Naive B cell (primary cell): ENCODE data around the gene LRMDA. TPM values are rescaled to one million over a fixed set of nuclear protein-coding genes. Genes with fewer than 3 reads are reported as not detected.

Experiments used
- ATAC-seq, 2 donors: fragments of 150-1000 bp; cut with Tn5 transposase; 2 replicates each; pipeline ENCODE4 v1.10.0; 2021; ENCODE audit warnings: low read depth in 2 of 2, mild to moderate bottlenecking in 2 of 2, moderate library complexity in 2 of 2
- DNase-seq: peaks from one replicate; pipeline ENCODE4 v3.0.0; 2022
- H3K27ac Mint-ChIP-seq, 6 donors: one replicate each; pipeline ENCODE4 v1.8.0; 2020 to 2022; ENCODE audit warnings: mild to moderate bottlenecking in 6 of 6, mixed read lengths in 6 of 6, moderate library complexity in 5 of 6, inconsistent platforms in 2 of 6
- H3K27me3 Mint-ChIP-seq, 3 donors: one replicate each; pipeline ENCODE4 v1.8.0; 2021 to 2022; ENCODE audit warnings: mixed read lengths in 3 of 3, mild to moderate bottlenecking in 1 of 3
- H3K36me3 Mint-ChIP-seq, 2 donors: one replicate each; pipeline ENCODE4 v1.8.0; 2020 to 2022; ENCODE audit warnings: mixed read lengths in 2 of 2, inconsistent platforms in 1 of 2, mild to moderate bottlenecking in 1 of 2
- H3K4me1 Mint-ChIP-seq, 3 donors: one replicate each; pipeline ENCODE4 v1.8.0; 2020 to 2022; ENCODE audit warnings: mixed read lengths in 3 of 3, inconsistent platforms in 1 of 3, mild to moderate bottlenecking in 1 of 3, moderate library complexity in 1 of 3
- H3K4me3 Mint-ChIP-seq, 8 donors: one replicate each; pipeline ENCODE4 v1.8.0; 2020 to 2022; ENCODE audit warnings: mild to moderate bottlenecking in 8 of 8, mixed read lengths in 8 of 8, moderate library complexity in 8 of 8, inconsistent platforms in 2 of 8
- H3K9me3 Mint-ChIP-seq, 7 donors: one replicate each; pipeline ENCODE4 v1.8.0; 2020 to 2022; ENCODE audit warnings: mixed read lengths in 7 of 7, mild to moderate bottlenecking in 5 of 7, inconsistent platforms in 2 of 7, moderate library complexity in 1 of 7
- polyA plus RNA-seq, 6 donors: library from polyadenylated mRNA; unstranded; fragments of 300-500 nt; fragmentation: Illumina TruSeq; gene quantifications; one replicate each; pipeline ENCODE4 v1.2.3, GENCODE V29; 2021; ENCODE audit warnings: low read depth in 6 of 6

Gene LRMDA
- polyA plus RNA-seq, 6 donors from 2014 or later = 2.1 TPM; not detected in 5

DNA sequence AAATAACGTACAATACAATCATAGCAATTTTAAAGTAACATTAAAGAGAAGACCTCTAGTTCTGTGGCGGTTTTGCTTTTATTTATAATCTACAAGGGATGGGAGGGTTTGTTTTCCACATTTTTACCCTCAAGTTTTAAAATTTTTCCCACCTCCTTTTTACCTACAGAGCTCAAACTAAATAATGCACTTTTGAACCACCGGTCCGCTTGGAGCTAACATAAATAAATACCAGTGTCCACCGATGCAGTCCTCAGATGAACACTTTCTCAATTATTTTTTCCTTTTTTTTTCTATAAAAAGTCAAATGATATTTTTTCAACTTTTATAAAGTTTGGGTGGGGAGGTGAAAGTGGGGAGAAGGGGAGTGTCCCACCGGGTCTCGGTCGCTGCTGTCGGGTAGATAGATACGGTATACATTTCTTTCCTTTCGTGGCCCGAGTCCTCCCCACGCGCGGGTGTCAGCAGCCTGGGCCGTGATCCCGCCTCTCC, 33.2 kb upstream of the LRMDA start:
- DNase-seq (no peak), ATAC-seq (no peak)
- H3K9me3 Mint-ChIP-seq = peaks cover 0 to 4% (median 0%) of the 10 kb centered on the region in 7 donors
- peaks cover 4 to 19% of the 10 kb centered on the region in 2 donors for H3K36me3 Mint-ChIP-seq
- peaks cover 43 to 65% (median 53%) of the 10 kb centered on the region in 3 donors for H3K27me3 Mint-ChIP-seq
- peaks cover 20 to 34% (median 30%) of the 10 kb centered on the region in 3 donors for H3K4me1 Mint-ChIP-seq
- H3K27ac Mint-ChIP-seq = no peak overlapping the region
- H3K4me3 Mint-ChIP-seq = peak overlapping the region in 4 of 8 donors; percentile 22 to 36 (median 32)

DNA sequence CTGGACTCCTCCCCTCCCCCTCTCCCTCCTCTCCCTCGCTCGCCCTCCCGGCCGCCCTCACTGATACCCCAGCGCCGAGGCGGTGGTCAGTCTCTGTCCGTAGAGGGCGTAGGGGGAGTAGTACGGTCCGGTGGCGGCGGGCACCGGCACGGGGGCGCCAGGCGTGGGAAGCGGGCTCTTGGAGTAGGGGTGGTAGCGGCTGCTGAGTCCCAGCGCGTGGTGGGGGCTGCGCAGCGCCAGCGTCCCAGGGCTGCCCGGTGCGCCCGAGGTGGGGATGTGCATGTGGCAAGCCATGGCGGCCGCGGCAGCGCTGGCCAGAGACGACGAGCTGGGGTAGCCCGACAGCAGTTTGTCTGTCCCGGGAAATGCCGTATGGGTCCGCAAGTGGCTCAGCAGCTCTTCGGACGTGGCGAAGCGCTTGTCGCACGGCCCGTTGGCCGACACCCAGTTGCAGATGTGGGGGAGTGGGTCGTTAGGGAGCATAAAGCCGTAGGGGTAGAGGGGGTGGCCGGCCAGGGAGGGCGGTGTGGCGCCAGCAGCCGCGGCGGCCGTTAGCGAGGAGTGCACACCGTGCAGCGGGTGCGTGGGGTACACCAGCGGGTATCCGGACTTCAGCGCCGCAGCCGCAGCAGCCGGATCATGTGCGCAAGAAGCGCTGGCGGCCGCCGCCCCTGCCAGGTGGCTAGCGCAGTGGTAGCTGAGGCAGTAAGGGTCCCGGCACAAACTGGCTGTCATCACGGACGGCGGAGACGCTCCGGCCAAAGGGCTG, 32.5 kb upstream of the LRMDA start:
- H3K36me3 Mint-ChIP-seq = peaks cover 4 to 22% of the 10 kb centered on the region in 2 donors
- H3K27ac Mint-ChIP-seq = no peak overlapping the region
- peaks cover 24 to 37% (median 36%) of the 10 kb centered on the region in 3 donors for H3K4me1 Mint-ChIP-seq
- peaks cover 43 to 66% (median 53%) of the 10 kb centered on the region in 3 donors for H3K27me3 Mint-ChIP-seq
- DNase-seq (no peak), ATAC-seq (no peak)
- peaks cover 0 to 4% (median 0%) of the 10 kb centered on the region in 7 donors for H3K9me3 Mint-ChIP-seq
- H3K4me3 Mint-ChIP-seq = peak overlapping the region in 3 of 8 donors; percentile 15 to 43 (median 23)

DNA sequence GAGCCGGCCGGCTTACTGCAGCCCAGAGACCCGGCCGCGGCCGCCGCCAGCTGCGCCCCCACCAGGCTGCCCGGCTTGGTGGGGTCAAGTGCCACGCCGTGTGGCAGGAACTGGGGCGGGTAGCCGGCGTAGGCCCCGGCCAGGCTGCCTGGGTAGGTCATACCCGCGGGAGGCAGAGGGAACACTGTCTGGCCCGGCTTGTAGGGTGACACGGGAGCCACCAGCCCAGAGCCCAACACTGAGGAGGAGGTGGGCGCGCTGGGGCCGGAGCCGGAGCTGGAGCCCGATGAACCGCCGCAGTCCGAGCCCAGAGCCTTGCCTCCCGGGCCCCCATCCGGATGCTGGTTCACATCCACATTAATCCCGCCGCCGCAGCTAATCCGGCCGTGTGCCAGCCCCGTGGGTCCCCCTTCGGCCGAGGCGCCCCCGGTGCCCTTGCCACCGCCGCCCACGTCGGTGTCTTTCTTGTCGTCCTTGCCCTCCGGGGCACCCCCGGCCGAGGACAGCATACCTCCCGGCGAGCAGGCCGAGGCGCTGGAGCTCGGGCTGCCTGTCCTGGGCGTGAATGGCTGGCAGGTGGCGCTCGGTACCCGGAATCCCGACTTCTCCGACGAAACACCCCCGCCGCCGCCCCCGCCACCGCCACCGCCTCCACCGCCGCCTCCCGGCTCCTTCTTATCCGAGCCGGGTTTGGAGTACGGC, 31.8 kb upstream of the LRMDA start:
- peaks cover 41 to 64% (median 51%) of the 10 kb centered on the region in 3 donors for H3K27me3 Mint-ChIP-seq
- peaks cover 26 to 40% (median 38%) of the 10 kb centered on the region in 3 donors for H3K4me1 Mint-ChIP-seq
- peak overlapping the region in 6 of 8 donors; percentile 29 to 89 (median 80) for H3K4me3 Mint-ChIP-seq
- DNase-seq = no peak
- ATAC-seq = peak in 1 of 2 donors; percentile 26
- peaks cover 4 to 25% of the 10 kb centered on the region in 2 donors for H3K36me3 Mint-ChIP-seq
- H3K27ac Mint-ChIP-seq = no peak overlapping the region
- peaks cover 0 to 4% (median 2%) of the 10 kb centered on the region in 7 donors for H3K9me3 Mint-ChIP-seq

DNA sequence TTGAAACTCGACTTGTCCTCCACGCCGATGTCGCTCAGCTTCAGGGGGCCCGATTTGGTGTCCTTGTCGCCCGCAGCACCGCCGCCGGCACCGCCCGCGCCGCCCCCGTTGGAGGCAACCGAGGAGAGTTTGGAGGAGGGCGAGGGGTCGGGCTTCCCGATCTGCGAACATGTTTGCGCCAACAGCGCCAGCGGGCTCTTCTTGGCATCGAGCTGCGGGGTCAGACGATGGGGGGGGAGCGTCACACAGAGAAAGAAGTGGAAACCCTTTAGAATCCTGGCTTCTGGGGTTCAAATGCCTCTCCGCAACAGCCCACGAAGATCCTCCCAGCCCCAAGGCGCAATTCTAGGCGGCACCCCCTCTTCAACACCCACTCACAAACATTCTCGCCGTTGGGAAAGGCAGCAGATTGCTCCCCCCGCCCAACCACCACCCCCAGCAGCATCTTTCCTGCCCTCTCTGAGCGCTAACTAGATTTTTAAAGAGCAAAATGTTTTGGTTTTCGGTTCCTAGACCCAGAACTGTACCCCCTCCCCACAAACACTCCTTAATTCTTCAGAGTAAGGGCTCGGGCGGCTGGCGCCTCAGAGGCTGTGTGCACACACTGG, 31.2 kb upstream of the LRMDA start:
- Mint-ChIP-seq H3K4me3 (peak overlapping the region; percentile 78 to 91 (median 87)), H3K9me3 (peaks cover 0 to 3% (median 0%) of the 10 kb centered on the region in 7 donors), H3K4me1 (peaks cover 20 to 33% (median 32%) of the 10 kb centered on the region in 3 donors), H3K27me3 (peaks cover 37 to 58% (median 45%) of the 10 kb centered on the region in 3 donors), H3K36me3 (peaks cover 0 to 19% of the 10 kb centered on the region in 2 donors), H3K27ac (peak overlapping the region in 2 of 6 donors; percentile 30 to 38)
- ATAC-seq = no peak
- DNase-seq = no peak

DNA sequence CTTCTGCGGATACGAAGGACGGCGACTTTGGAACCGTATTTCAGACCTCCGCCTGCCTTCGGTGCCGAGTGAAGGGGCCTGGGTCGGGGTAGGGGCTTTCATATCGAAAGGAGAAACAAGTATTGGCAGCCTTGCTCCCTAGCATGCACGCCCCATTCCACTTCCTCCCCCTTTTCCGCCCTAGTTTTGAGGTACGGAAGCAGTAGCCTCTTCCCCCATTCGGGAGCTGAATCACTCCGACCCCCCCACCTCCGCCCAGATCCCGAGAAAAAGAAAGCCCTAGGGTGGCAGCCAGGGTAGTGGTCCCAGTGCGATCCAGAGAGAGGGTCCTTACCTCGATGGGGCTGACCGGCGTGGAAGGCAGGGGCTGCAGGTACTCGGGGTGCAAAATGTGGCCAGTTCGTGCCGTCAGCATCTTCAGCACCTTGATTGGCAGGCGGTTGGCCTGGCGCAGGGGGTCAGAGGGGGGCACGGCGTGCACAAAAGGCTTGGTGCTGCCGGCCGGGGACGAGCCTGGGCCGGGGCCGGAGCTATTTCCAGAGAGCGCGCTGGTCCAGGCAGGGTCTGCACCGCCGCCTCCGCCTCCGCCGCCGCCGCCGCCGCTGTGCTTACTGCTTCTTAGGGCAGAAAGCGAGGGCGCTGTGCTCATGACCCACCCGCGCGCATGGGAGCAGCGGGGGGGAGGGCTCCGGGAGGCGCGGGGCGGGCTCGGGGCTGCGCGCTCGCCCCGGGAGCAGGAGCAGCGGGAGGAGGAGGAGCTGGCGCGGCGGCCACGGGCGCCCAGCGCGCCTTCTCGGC, 30.5 kb upstream of the LRMDA start:
- H3K9me3 Mint-ChIP-seq = peaks cover 2 to 6% (median 5%) of the 10 kb centered on the region in 7 donors
- DNase-seq = no peak
- peak overlapping the region; percentile 78 to 91 (median 87) for H3K4me3 Mint-ChIP-seq
- peak; percentile 12 to 16 for ATAC-seq
- H3K4me1 Mint-ChIP-seq = peaks cover 24 to 38% (median 32%) of the 10 kb centered on the region in 3 donors
- H3K27ac Mint-ChIP-seq = peak overlapping the region in 1 of 6 donors; percentile 51
- H3K27me3 Mint-ChIP-seq = peaks cover 42 to 65% (median 50%) of the 10 kb centered on the region in 3 donors
- peaks cover 4 to 24% of the 10 kb centered on the region in 2 donors for H3K36me3 Mint-ChIP-seq

DNA sequence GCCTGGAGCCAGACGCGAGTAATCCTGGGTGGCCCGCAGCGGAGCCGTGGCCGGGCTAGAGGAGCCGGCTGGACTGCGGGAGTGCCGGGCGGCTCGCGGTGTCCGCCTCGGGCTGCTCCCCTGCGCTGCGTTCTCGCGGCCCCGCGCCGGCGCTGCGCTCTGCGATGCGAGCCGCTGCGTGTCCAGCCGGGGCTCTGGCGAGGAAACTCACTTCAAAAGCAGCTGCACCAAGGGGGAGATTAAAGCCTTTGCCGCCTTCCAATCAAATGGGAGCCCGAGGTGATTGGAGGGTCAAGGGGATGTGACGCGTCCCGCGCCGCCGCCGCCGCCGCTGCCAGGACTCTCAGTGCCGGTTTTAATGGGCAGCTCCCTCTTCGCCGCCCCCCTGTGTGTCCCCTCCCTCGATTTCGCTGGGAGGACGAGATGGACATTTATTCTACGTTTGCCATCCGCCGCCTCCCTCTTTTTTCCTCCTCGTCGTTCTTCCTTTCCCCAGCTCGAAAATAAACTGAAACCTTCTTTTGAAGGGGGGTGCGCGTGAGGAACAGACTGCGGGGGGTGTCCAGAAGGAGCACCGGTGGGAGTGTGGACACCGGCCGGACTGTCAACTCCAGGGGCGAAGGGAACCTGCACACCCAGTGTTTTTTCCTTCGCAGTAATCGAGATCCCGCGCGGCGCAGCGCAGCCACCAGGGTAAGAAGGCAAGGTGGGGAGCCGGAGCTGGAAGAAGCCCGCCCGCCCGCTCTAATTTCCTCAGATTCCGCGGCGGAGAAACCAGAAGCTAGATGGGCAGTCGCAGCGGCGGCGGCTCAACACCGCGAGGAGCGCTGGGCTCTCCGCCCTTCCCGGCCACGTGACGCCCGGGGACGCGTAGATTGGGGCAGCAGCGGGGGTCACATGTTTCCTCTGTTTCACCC, 29.6 kb upstream of the LRMDA start, which contains the start of gene ZNF503:
TSS of gene ZNF503 (minus strand) at position 196 of the 917 bp plus-strand sequence. CDS start 345 bp downstream, outside the sequence.
- ATAC-seq (peak; percentile 50 to 54), DNase-seq (no peak)
- H3K27ac Mint-ChIP-seq = peak within 1 kb of the TSS in 2 of 6 donors; percentile 3 to 51
- H3K9me3 Mint-ChIP-seq = peaks cover 2 to 7% (median 5%) of the 10 kb centered on the region in 7 donors
- H3K4me1 Mint-ChIP-seq = peaks cover 24 to 38% (median 32%) of the 10 kb centered on the region in 3 donors
- peaks cover 4 to 25% of the 10 kb centered on the region in 2 donors for H3K36me3 Mint-ChIP-seq
- H3K4me3 Mint-ChIP-seq = peak within 1 kb of the TSS; percentile 78 to 94 (median 88)
- H3K27me3 Mint-ChIP-seq = peaks cover 51 to 73% (median 59%) of the 10 kb centered on the region in 3 donors

DNA sequence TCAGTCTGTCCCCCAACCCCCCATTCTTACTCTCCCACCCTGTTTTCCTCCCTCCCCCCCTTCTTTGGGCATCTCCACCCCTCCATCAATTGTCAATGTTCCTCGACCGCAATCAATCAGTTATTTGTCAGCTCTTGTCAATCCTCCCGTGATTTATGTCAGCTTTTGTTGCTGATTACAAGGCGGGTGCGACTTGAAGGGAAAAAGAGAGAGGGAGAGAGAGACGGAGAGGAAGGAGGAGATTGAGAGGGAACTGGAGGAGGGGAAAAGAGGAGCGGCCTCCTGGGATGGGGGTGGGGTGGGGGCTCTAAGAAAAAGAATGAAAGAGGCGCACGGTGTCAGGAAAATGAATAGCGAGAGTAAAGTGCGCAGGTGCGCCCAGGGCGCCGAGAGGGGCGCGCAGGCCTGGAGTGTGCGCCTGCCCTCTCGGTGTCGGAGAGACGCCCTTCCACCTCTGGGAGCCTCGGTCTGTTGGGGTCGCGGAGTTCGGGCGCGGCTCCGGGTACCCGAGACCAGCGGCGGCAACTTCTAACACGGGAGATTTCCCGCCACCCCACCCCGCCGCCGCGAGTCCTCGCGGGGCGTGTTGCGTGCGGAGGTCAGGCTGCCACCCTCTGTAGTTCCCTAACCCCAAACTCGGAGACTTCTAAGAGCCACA, 28.8 kb upstream of the LRMDA start:
- H3K27ac Mint-ChIP-seq = peak overlapping the region in 1 of 6 donors; percentile 3
- peak overlapping the region; percentile 78 to 94 (median 88) for H3K4me3 Mint-ChIP-seq
- H3K36me3 Mint-ChIP-seq = peaks cover 4 to 25% of the 10 kb centered on the region in 2 donors
- peaks cover 59 to 76% (median 67%) of the 10 kb centered on the region in 3 donors for H3K27me3 Mint-ChIP-seq
- DNase-seq (no peak), ATAC-seq (peak; percentile 14 to 24)
- H3K9me3 Mint-ChIP-seq = peaks cover 2 to 7% (median 5%) of the 10 kb centered on the region in 7 donors
- peaks cover 26 to 43% (median 31%) of the 10 kb centered on the region in 3 donors for H3K4me1 Mint-ChIP-seq

DNA sequence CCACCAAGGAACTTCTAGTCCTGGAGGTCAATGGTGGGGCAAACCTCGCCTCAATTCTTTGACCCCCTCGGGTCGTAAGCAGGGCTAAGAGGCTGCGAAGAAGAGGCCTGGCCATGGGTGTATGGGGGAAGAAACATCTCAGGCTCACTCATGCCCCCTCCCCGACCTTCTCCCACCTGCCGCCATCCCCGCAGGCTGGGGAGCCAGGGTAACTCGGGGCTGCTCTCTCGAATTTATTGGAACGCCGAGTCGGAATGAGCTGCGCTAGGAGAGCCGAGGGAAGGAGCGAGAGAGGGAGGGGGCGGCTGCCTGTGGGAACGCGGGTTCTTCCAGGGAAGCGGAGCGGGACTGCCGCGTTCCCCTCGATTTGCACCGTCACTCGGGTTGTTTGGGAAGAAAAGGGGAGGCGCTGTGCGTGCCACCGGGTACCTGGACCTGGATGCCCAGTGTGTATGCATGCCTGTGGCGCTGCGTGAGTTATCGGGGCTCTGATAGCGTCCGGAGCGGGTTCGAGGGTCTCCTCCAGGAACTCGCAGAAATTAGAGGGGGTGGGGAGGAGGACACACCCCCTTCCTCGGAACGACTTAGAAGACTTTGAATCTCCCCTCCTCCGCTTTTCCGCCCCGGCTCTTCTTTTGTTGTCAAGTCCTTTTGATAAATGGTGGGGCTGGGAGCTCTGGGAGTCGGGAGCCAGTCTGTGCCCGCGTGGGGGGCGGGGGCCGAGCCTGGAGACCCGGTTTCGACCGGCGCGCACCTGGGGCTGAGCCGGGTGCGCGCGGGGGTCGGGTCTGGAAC, 28.1 kb upstream of the LRMDA start:
- Mint-ChIP-seq H3K4me1 (peaks cover 27 to 46% (median 33%) of the 10 kb centered on the region in 3 donors), H3K4me3 (peak overlapping the region; percentile 78 to 94 (median 88)), H3K36me3 (peaks cover 4 to 25% of the 10 kb centered on the region in 2 donors), H3K27me3 (peaks cover 57 to 76% (median 68%) of the 10 kb centered on the region in 3 donors), H3K9me3 (peaks cover 2 to 7% (median 5%) of the 10 kb centered on the region in 7 donors), H3K27ac (peak overlapping the region in 2 of 6 donors; percentile 60 to 63)
- ATAC-seq = no peak
- no peak for DNase-seq

DNA sequence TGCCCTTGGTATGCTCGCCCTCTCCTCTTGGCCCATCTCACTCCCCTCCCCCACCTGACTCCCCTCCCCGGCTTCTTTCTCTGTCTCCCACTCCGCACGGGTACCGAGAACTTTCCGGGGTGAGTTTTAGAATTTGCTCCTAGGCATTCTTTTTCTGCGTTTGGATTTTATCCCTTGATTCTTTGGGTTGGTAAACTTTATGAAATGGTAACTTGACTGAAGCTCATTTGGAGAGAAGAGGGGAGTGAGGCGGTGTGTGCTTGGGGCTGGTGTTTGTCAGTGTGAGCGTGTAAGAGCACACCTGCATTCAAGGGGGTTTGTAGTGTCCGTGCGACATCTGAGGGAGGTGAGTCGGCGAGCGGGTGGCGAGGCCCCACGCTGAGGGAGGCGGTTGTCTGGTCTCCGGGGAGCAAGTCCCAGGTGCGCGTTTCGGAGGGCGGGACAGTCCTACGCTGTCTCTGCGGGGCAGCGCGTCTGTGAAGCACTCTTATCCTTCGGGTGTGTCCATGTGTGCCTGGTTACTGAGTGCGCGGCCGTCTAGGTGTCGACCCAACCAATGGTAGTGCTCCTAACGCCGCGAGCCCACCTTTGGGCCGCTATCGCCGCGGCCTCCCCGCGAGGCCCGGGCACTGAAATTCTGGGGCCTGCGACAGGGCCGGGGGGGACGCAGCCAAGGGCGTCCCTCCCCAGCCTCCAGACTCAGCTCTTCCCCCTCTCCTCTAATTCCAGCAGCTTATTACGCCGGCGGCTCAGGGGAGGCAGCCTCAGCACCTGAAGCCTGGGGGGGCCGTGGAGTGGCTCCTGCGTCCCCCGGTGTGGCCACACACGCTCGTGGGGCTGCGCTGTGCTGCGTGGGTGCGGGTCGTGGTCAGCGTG, 27.2 kb upstream of the LRMDA start:
- Mint-ChIP-seq H3K27ac (no peak overlapping the region), H3K36me3 (peaks cover 4 to 25% of the 10 kb centered on the region in 2 donors), H3K4me1 (peaks cover 32 to 49% (median 35%) of the 10 kb centered on the region in 3 donors), H3K27me3 (peaks cover 58 to 70% (median 63%) of the 10 kb centered on the region in 3 donors), H3K9me3 (peaks cover 3 to 7% (median 5%) of the 10 kb centered on the region in 7 donors), H3K4me3 (peak overlapping the region in 6 of 8 donors; percentile 30 to 84 (median 60))
- ATAC-seq (no peak), DNase-seq (no peak)
